ENCODE measurements around the gene ZNF780A.

DNA sequence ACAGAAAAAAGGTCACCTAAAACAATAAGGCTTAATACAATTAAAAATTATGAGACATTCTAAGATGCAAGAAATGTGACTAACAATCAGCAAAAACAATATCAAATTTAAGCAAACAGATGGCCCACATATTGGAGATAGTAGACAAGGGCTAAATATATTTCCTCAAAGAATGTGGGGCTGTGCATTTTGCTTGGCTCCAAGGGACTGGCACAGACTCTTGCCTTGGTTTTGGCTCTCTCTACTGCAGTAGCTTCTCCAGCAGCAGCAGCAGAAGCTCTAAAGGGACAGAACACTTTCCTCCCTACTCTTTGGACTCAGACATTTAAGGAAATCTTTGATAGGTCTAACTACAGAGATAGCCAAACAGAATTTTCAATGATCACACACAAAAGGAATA, 38.2 kb upstream of the ZNF780A start:
- no peak for TF ChIP-seq GATA2 (IDR thresholded peaks at IDR 0.05; ENCODE audit: low read depth, low read length)
- no peak for TF ChIP-seq GATA3 (IDR thresholded peaks at IDR 0.05; ENCODE audit: low read depth, low read length)
